Vagina (tissue), 2 donors: ENCODE measurements around the gene ATF6B. TPM values are rescaled to one million over a fixed set of nuclear protein-coding genes. Genes with fewer than 3 reads are reported as not detected.
A peak's percentile ranks its signal among the peaks of the same experiment; 100 is the strongest.

Experiments used
- DNase-seq, 2 donors: peaks; one replicate each; pipeline ENCODE4 v3.0.0-alpha.2; 2017; ENCODE audit errors: extremely low spot score in 2 of 2
- H3K27ac ChIP-seq: fragments of 200-600 bp; sonication (generic); one replicate; pipeline ENCODE4 v1.5.1; 2019
- H3K27me3 ChIP-seq: fragments of 200-600 bp; sonication (generic); one replicate; pipeline ENCODE4 v1.5.1; 2019
- H3K36me3 ChIP-seq, 2 donors: fragments of 200-600 bp; sonication (generic); one replicate each; pipeline ENCODE4 v1.5.1; 2017 to 2019
- H3K4me1 ChIP-seq: fragments of 200-600 bp; sonication (generic); one replicate; pipeline ENCODE4 v1.5.1; 2019
- H3K4me3 ChIP-seq, 2 donors: fragments of 200-600 bp; sonication (generic); 1 replicate in 1 of 2; 2 replicates in 1 of 2; pipeline ENCODE4 v1.5.1; 2016 to 2019
- H3K9me3 ChIP-seq: fragments of 200-600 bp; sonication (generic); one replicate; pipeline ENCODE4 v1.5.1; 2019
- POLR2A ChIP-seq, 2 donors: fragments of 450-650 bp; IDR thresholded peaks; one replicate each; pipeline ENCODE4 v1.6.1; 2017; ENCODE audit warnings: antibody characterized with exemption in 2 of 2, mild to moderate bottlenecking in 2 of 2, moderate library complexity in 2 of 2
- POLR2AphosphoS5 ChIP-seq, 2 donors: sonication (generic); formaldehyde crosslinking; IDR thresholded peaks; one replicate each; pipeline ENCODE4 v1.9.0; 2017; ENCODE audit warnings: antibody characterized with exemption in 2 of 2, mild to moderate bottlenecking in 2 of 2, low read depth in 1 of 2; ENCODE audit not compliant: insufficient read depth in 1 of 2
- intact Hi-C: fragments of 100-400 bp; cut with DNase I; formaldehyde crosslinking; loops from one replicate; pipeline ENCODE4 v1.15.1; 2023
- total RNA-seq: library from RNA; depleted of rRNA; stranded (reverse); fragments of >200 nt; gene quantifications from one replicate; pipeline ENCODE4 v1.2.3, GENCODE V29; 2016
- TF ChIP-seq, protein P1 (sequence below), 3 experiments: fragments of 450-650 bp in 2 of 3; fragments of 200-600 bp in 1 of 3; sonication (generic) in 1 of 3; IDR thresholded peaks; one replicate each; pipeline ENCODE4 v1.5.1; 2017 to 2019; ENCODE audit warnings: antibody characterized with exemption in 3 of 3, mild to moderate bottlenecking in 2 of 3, moderate library complexity in 2 of 3

ATF6B gene
- total RNA-seq, 1 donor from 2014 or later, result 76.6 TPM

- intact Hi-C loops, result loop anchor here (2.0 kb wide), 1 partner anchor 24 kb away; no protein-coding TSS in a partner anchor
Observed at GRCh38 chr6:32086661-32087573, 41.1 kb downstream of the ATF6B start.

GRCh38 chr6:32085759-32086459, 42.1 kb downstream of the ATF6B start:
- H3K27me3 ChIP-seq, result no peaks in the 10 kb centered on the region
- peak overlapping the region; percentile 96 for H3K27ac ChIP-seq
- DNase-seq, result no peak
- peaks cover 51% of the 10 kb centered on the region for H3K4me1 ChIP-seq
- TF ChIP-seq, protein P1, sequence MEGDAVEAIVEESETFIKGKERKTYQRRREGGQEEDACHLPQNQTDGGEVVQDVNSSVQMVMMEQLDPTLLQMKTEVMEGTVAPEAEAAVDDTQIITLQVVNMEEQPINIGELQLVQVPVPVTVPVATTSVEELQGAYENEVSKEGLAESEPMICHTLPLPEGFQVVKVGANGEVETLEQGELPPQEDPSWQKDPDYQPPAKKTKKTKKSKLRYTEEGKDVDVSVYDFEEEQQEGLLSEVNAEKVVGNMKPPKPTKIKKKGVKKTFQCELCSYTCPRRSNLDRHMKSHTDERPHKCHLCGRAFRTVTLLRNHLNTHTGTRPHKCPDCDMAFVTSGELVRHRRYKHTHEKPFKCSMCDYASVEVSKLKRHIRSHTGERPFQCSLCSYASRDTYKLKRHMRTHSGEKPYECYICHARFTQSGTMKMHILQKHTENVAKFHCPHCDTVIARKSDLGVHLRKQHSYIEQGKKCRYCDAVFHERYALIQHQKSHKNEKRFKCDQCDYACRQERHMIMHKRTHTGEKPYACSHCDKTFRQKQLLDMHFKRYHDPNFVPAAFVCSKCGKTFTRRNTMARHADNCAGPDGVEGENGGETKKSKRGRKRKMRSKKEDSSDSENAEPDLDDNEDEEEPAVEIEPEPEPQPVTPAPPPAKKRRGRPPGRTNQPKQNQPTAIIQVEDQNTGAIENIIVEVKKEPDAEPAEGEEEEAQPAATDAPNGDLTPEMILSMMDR (IDR thresholded peaks at IDR 0.05), result no peak
- TF ChIP-seq POLR2AphosphoS5 (IDR thresholded peaks at IDR 0.05; ENCODE audit: insufficient read depth in 1 of 2, low read depth in 1 of 2), result no peak
- no peak for TF ChIP-seq POLR2A (IDR thresholded peaks at IDR 0.05)
- H3K4me3 ChIP-seq, result no peak overlapping the region
- H3K9me3 ChIP-seq, result no peaks in the 10 kb centered on the region
- peaks cover 0 to 7% of the 10 kb centered on the region in 2 donors for H3K36me3 ChIP-seq
- intact Hi-C loops, result loop anchor here (2.0 kb wide), 1 partner anchor 25 kb away; no protein-coding TSS in a partner anchor

More at GRCh38 chr6:32086661-32087573, 41.1 kb downstream of the ATF6B start:
- Histone ChIP-seq H3K9me3 (no peaks in the 10 kb centered on the region), H3K4me1 (peaks cover 46% of the 10 kb centered on the region), H3K27ac (peak overlapping the region; percentile 96), H3K36me3 (peaks cover 0 to 7% of the 10 kb centered on the region in 2 donors), H3K4me3 (peak overlapping the region; percentile 32 to 37), H3K27me3 (no peaks in the 10 kb centered on the region)
- no peak for DNase-seq
- TF ChIP-seq POLR2AphosphoS5 (IDR thresholded peaks at IDR 0.05; ENCODE audit: insufficient read depth in 1 of 2, low read depth in 1 of 2) (peak in 1 of 2 donors; percentile 39), POLR2A (IDR thresholded peaks at IDR 0.05) (no peak)
- TF ChIP-seq, protein P1 (IDR thresholded peaks at IDR 0.05), result peak in 1 of 3 experiments; percentile 11

GRCh38 chr6:32084780-32085179, 43.3 kb downstream of the ATF6B start:
- no peaks in the 10 kb centered on the region for H3K9me3 ChIP-seq
- H3K27ac ChIP-seq, result peak overlapping the region; percentile 90
- no peak overlapping the region for H3K4me3 ChIP-seq
- peaks cover 56% of the 10 kb centered on the region for H3K4me1 ChIP-seq
- H3K27me3 ChIP-seq, result no peaks in the 10 kb centered on the region
- DNase-seq, result no peak
- intact Hi-C loops, result no loop called here
- peaks cover 0 to 9% of the 10 kb centered on the region in 2 donors for H3K36me3 ChIP-seq
- TF ChIP-seq, protein P1 (IDR thresholded peaks at IDR 0.05), result no peak
- TF ChIP-seq POLR2A (IDR thresholded peaks at IDR 0.05) (no peak), POLR2AphosphoS5 (IDR thresholded peaks at IDR 0.05; ENCODE audit: insufficient read depth in 1 of 2, low read depth in 1 of 2) (no peak)

- no peak for DNase-seq
- Histone ChIP-seq H3K4me1 (peaks cover 56% of the 10 kb centered on the region), H3K27ac (peak overlapping the region; percentile 90), H3K36me3 (peaks cover 0 to 16% of the 10 kb centered on the region in 2 donors), H3K9me3 (no peaks in the 10 kb centered on the region), H3K4me3 (no peak overlapping the region), H3K27me3 (no peaks in the 10 kb centered on the region)
- intact Hi-C loops, result loop anchor here (2.0 kb wide), 1 partner anchor 37 kb away; no protein-coding TSS in a partner anchor
- TF ChIP-seq, protein P1 (IDR thresholded peaks at IDR 0.05), result no peak
- TF ChIP-seq POLR2AphosphoS5 (IDR thresholded peaks at IDR 0.05; ENCODE audit: insufficient read depth in 1 of 2, low read depth in 1 of 2) (no peak), POLR2A (IDR thresholded peaks at IDR 0.05) (no peak)
Observed at GRCh38 chr6:32083812-32084768, 44.0 kb downstream of the ATF6B start.
